Right kidney (tissue), 1 donor: ENCODE data around the gene PRMT7.

Source experiments
- DNase-seq: peaks from one replicate; pipeline ENCODE4 v3.0.0-alpha.2; 2016

PRMT7 gene

DNA sequence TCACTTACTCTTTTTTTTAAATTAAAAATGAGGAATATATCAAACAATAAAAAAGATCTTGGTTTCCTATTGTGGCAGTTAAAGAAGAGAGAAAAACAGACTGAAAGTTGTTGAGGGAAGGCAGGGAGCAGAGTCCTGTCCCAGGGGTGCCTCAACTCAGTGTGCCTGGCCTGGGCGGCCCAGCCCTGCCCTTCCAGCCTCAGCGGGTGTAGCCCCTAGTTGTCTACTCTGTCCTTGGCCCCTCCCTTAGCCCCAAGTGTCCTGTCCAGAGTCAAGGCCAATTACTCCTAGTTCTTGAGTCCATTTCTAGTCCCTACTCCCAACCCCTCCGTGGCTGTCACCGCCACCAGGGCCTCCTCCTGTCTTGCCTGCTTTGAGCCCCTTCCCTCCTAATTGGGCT lies 85.0 kb downstream of the PRMT7 start:
- DNase-seq: no peak

DNA sequence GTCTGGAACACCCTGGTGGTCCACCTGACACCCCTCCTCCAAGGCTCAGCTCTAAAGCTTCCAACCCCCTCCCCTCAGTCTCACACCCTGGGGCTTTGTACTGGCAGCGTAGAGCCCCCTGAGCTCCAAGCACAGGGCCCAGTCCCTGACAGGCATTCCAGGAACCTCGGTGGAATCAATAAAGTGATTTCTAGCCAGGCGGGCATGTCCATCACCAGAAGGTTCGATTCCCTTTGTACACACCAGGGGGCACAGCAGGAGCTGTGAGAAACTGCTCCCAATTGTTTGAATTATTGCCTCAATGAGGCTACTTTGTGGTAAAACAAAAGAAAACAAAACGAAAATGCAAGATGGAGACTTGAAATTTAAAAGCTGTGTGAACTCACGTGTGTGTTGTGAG lies 85.7 kb downstream of the PRMT7 start:
- no peak for DNase-seq

DNA sequence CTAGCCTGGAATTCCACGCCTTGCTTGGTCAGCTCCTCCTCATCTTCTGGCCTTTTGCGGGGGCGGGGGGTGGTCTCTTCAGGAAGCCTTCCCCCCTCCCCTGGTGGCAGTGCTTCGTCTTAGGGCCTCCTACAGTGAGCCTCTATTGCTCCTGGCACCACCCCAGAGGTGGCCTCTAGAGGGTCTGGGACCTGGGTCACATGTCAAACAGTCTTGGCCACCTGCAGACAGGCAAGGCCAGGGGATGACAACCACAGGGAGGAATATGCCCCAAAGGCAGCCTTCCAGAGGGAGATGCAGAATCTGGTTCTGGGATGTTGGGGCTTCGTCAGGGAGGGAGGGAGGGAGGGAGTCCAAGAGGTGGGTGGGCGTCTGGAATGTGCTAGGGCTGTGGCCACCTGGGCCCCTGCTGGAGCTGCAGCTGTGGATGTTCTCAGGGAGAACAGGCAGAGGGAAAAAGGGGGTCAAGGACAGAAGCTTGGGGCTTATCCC lies 86.9 kb downstream of the PRMT7 start:
- DNase-seq: no peak

DNA sequence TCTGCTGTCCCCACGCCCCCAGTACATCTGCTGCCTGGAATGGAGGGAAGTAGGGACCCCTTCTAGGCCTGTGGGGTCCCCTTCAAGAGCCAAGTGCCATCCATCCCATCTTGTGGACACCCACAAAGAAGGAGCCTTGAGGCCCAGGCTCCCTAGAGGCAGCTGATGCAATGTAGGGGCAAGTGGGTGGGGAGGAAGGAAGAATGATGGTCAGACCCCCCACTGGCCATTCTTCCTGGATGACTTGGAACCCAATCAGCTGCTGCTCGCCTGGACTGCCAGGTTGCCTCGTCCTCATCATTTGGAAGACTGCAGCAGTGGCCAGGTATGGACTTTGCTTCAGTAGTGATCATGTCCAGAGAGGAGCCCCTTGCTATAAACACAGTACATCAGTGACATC lies 88.6 kb downstream of the PRMT7 start:
- no peak for DNase-seq

DNA sequence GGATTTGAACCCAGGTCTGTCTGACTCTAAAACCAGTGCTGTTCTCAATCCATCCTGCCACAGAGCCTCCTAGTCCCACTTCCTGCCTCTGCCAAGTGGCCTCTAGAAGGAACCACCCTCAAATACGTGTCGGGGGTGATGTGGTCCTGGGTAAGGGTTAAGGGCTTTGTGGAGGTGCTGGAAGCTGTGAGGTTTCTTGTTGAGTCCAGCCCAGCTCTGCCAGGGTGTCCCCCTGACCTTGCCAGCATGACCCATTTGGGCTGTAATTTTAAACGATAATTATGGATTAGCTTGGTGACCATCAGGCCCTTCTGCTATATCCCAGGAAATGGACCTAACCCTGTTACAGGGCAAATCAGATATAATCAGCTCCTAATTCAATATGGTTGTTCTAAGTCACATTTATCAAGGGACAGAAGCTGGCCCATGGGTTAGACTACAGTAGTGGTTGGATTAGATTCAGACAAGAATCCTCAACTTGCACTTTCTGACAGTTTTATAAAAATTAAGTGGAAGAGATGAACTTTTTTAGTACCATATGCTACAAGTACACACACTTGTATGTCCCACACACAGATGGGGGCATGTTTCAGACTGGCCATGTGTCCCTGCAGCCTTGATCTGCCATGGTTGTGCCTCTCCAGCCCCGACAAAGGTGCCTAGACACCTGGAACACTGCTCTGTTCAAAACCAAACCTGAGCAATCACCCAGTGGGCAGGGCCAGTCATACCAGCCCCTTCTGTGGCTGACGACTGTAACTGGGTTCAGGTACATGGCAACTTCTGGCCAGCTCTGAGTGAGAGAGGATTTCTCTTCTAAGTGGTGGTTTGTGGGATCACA lies 89.5 kb downstream of the PRMT7 start:
- DNase-seq: no peak

DNA sequence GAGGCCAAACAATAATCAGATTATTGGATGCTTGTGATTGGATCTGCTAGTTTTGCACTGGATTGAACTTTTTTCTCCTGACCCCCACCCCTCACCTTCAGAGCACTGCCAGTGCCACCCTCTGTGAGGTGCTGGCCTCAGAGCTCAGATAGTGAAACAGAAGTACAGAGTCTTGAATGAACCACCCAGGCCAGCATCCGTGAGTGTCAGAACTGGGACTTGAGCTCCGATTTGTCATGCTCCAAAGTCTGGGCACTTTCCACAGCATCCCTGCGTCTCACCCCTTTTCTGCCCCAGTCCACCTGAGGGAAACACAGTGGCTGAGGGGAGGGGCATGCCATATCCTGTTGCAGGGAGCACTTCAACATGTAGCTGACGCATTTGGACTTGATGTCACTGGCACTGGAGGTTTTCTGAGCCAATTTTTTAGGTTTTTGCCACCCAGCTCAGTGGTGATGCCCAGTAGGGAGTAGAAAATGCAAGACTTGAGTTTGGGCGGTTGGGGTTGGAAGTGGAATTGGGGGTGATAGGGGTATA lies 90.2 kb downstream of the PRMT7 start:
- DNase-seq: no peak

DNA sequence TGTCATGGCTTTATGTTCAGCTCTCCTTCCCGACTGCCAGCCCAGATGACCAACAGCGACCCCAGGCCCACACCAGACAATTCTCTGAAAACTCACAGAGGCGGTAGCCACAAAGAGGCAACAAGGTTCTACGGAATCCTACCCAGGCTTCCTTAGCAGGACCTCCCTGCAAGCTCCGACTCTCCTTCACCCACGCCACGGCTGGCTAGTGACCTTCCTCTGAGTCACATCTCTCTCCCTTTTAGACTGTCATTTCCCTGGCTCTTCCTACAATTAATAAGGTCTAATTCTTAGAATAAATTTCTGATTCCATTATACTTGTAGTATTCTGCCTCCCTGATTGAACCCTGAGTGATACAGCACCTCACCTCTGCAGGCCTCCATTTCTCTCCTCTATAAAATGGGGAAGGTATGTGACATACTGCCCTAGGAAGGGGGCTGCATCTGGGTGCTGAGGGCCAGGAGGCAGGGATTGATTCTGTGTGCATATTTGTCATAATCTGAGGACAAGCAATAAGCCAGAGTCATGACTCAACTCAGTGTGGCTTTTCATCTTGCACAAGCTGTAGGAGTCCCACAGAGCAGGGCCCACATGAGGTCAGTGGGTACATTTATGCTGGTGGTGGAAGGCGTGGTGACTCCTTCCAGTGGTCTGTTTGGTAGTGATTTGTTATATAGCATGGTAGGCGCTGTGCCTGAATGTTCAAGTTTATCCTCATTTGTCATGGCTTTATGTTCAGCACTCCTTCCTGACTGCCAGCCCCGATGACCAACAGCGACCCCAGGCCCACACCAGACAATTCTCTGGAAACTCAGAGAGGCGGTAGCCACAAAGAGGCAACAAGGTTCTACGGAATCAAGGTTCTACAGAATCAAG lies 91.3 kb downstream of the PRMT7 start:
- no peak for DNase-seq

DNA sequence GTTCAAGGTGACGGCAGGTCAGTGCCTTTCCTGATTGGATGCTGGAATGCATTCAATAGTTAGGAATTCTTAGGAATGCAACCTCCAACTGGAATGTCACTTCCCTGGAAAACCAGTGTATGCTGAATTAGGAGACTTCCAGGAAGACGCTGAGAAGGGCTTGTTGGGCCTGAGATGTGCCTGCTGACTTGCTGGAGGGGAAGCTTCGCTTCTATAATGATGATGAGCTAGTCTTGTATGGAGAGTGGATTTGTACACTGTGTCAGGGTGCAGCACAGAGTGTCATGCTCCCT lies 91.9 kb downstream of the PRMT7 start:
- DNase-seq: no peak

DNA sequence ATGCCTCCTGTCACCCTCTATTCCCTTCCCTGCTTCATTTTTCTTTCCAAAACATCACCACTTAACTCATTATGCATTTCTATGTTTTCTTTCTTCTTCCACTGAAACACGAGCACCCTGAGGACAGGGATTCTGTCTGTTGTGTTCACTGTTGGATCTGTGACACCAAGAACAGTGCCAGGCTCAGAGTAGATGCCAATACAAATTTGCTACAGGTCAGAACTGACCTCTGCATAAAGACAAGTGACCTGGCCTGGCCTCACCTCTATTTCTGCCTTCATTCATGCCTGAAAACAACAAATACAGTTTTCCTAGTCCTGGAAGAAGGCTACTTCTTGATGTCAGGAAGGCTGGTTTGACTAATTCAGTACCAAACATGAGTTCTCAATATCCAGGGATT lies 92.4 kb downstream of the PRMT7 start:
- DNase-seq: no peak

DNA sequence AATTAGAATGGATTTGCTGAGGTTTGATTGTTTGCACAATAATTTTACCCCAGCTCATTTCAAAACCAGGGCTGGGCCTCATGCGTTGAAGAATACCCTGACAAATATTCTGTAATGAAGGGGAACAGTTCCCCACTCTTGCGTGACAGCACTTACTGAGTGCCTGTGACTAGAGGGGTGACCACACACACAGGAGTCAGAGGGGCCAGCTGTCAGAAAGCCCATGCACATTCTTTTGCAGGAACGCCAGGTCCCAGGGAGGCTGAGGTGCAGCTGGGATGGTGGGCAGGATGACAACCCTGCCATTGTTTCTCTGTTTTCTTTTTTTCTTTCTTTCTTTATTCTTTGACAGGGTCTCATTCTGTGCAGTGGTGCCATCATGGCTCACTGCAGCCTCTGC lies 92.9 kb downstream of the PRMT7 start:
- no peak for DNase-seq

DNA sequence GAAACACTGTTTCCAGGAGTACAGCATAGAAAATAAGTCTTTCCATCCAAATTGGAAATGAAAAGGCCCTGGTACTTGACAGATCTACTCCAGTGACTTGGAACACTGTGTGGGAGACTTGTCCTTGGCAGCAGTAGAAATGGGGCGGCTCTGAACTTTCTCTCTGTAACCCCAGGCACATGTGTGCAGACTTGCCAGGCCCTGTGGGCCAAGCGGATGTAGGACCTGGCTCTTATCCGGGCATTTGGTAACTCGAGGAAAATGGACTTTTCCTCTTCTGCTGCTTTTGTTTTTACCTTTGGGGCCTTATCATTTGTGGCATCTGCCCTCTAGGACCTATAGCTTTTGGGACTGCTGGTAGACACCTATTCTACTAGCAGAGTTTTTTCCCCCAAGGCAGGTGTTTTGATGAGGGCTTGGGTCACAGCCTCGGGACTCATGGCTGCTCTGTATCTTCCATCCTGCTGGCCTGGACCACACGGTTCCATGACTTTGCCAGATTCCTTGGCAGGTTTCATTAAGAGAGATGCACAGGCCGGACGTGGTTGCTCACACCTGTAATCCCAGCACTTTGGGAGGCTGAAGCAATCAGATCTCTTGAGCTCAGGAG lies 94.0 kb downstream of the PRMT7 start:
- no peak for DNase-seq

DNA sequence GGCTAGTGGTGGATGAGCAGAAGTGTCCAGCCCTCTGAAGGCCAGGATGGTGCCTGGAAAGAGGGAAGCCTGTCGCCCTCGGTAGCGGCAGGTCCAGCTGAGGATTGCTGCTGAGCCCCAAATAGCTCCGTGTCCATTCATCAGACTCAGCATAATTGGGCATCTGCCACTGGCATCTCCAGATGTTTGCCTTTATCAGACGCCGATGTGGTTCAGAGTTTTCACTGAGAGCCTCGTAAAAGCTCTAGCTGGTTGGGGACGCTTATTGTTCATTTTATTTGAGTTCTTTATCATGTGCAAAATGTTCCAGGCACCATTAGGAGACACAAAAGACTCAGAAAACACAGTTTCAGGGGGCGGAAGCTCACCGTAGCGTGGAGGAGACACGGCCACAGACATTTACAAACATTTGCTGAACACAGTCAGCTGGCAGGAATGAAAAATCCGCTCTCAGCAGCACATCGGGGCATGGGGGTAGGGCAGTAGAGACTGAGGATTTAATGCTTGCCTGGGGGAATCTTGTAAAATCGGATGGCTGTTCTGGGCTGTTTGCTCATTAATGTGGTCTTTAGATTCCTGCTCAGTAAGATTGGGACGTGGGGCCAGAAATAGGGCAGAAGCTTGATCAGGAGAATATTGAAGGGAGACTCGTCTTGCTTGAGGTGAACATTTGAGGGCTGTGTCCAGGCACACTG lies 95.8 kb downstream of the PRMT7 start:
- peak; percentile 17 for DNase-seq
